IMR-90 (cell line): ENCODE data around the gene NUDT1. TPM values are rescaled to one million over a fixed set of nuclear protein-coding genes. Genes with fewer than 3 reads are reported as not detected.

Source experiments
- ATAC-seq: fragments of 200-7000 bp; cut with Tn5 transposase; 2 replicates; pipeline ENCODE4 v1.9.1; 2020; ENCODE audit warnings: low read depth, mild to moderate bottlenecking, moderate library complexity
- BruUV-seq: library from RNA; stranded (reverse); fragments of 400-500 nt; replicated peaks from 2 replicates; lab custom pipeline; 2021; lab: Mats Ljungman, UMichigan
- CTCF ChIA-PET: fragments of 300-600 bp; formaldehyde crosslinking; extraction: SDS; loops from one replicate; lab custom pipeline; 2021; ENCODE audit warnings: antibody characterized with exemption; lab: Yijun Ruan, JAX
- POLR2A ChIA-PET: fragments of 300-600 bp; sonication (Branson Sonifier 250); formaldehyde crosslinking; loops from one replicate; lab custom pipeline; 2022; ENCODE audit warnings: antibody characterized with exemption; ENCODE audit not compliant: unreplicated experiment; lab: Charles Lee
- DNase-seq: peaks from one replicate; pipeline ENCODE4 v3.0.0; 2013
- H2AFZ ChIP-seq: replicated peaks from 2 replicates; pipeline ENCODE3; 2013; ENCODE audit warnings: low read length, mild to moderate bottlenecking; ENCODE audit not compliant: poor library complexity
- H2AK5ac ChIP-seq: 2 replicates; pipeline ENCODE4 v1.6.1; 2013; ENCODE audit warnings: low read depth, low read length, inconsistent platforms
- H2AK9ac ChIP-seq: replicated peaks from 2 replicates; pipeline ENCODE3; 2013; ENCODE audit warnings: mild to moderate bottlenecking, low read depth, low read length, moderate library complexity; ENCODE audit not compliant: poor library complexity
- H2BK120ac ChIP-seq: 2 replicates; pipeline ENCODE4 v1.6.1; 2013; ENCODE audit warnings: low read depth, low read length, inconsistent platforms
- H2BK15ac ChIP-seq: 3 replicates; pipeline ENCODE4 v1.6.1; 2013; ENCODE audit warnings: low read depth, low read length, inconsistent platforms
- H2BK20ac ChIP-seq: 2 replicates; pipeline ENCODE4 v1.6.1; 2013; ENCODE audit warnings: low read depth, mild to moderate bottlenecking, inconsistent platforms, low read length, moderate library complexity
- H2BK5ac ChIP-seq: 2 replicates; pipeline ENCODE4 v1.6.1; 2013; ENCODE audit warnings: mild to moderate bottlenecking, low read depth, low read length, inconsistent platforms; ENCODE audit not compliant: poor library complexity, severe bottlenecking
- H3K14ac ChIP-seq: replicated peaks from 2 replicates; pipeline ENCODE4 v1.6.1; 2013; ENCODE audit warnings: low read depth, low read length, inconsistent platforms
- H3K18ac ChIP-seq: 2 replicates; pipeline ENCODE4 v1.6.1; 2013; ENCODE audit warnings: low read depth, low read length, control low read depth
- H3K23ac ChIP-seq: 2 replicates; pipeline ENCODE4 v1.6.1; 2013; ENCODE audit warnings: low read depth, low read length, inconsistent platforms
- H3K27ac ChIP-seq: 2 replicates; pipeline ENCODE4 v1.5.1; 2013; ENCODE audit warnings: mild to moderate bottlenecking, control low read depth, low read length; ENCODE audit not compliant: insufficient read depth
- H3K27me3 ChIP-seq: 2 replicates; pipeline ENCODE4 v1.6.1; 2013; ENCODE audit warnings: low read length; ENCODE audit not compliant: control insufficient read depth, insufficient read depth
- H3K36me3 ChIP-seq: 2 replicates; pipeline ENCODE4 v1.6.1; 2013; ENCODE audit warnings: low read length, mixed read lengths; ENCODE audit not compliant: control insufficient read depth, insufficient read depth
- H3K4ac ChIP-seq: 2 replicates; pipeline ENCODE4 v1.6.1; 2013; ENCODE audit warnings: low read depth, low read length, inconsistent platforms
- H3K4me1 ChIP-seq: 2 replicates; pipeline ENCODE4 v1.6.1; 2013; ENCODE audit warnings: low read length, mixed read lengths; ENCODE audit not compliant: control insufficient read depth, insufficient read depth
- H3K4me2 ChIP-seq: 2 replicates; pipeline ENCODE4 v1.6.1; 2013; ENCODE audit warnings: low read depth, mild to moderate bottlenecking, control low read depth, low read length, moderate library complexity
- H3K4me3 ChIP-seq: 2 replicates; pipeline ENCODE4 v1.5.1; 2013; ENCODE audit warnings: low read depth, mild to moderate bottlenecking, control low read depth, low read length, moderate library complexity; ENCODE audit not compliant: insufficient read depth
- H3K56ac ChIP-seq: 2 replicates; pipeline ENCODE4 v1.6.1; 2013; ENCODE audit warnings: low read length, inconsistent platforms; ENCODE audit not compliant: insufficient read depth; ENCODE audit errors: extremely low read depth
- H3K79me1 ChIP-seq, 2 experiments: 2 replicates each; pipeline ENCODE4 v1.6.1; 2013; ENCODE audit warnings: low read length in 2 of 2, inconsistent platforms in 1 of 2, low read depth in 1 of 2
- H3K9ac ChIP-seq: 2 replicates; pipeline ENCODE4 v1.6.1; 2013; ENCODE audit warnings: low read depth, low read length, control low read depth
- H3K9me1 ChIP-seq: 2 replicates; pipeline ENCODE4 v1.6.1; 2013; ENCODE audit warnings: low read length, inconsistent platforms; ENCODE audit not compliant: insufficient read depth
- H3K9me3 ChIP-seq: 2 replicates; pipeline ENCODE4 v1.6.1; 2013; ENCODE audit warnings: low read length; ENCODE audit not compliant: control insufficient read depth, insufficient read depth
- H4K20me1 ChIP-seq: 2 replicates; pipeline ENCODE4 v1.6.1; 2013; ENCODE audit warnings: low read length, inconsistent platforms; ENCODE audit not compliant: insufficient read depth
- H4K5ac ChIP-seq: 2 replicates; pipeline ENCODE4 v1.6.1; 2013; ENCODE audit warnings: mild to moderate bottlenecking, low read depth, low read length, control low read depth
- H4K8ac ChIP-seq, 2 experiments: 2 replicates each; pipeline ENCODE4 v1.6.1; 2013; ENCODE audit warnings: low read depth in 2 of 2, low read length in 2 of 2, control low read depth in 1 of 2, inconsistent platforms in 1 of 2
- H4K91ac ChIP-seq: 2 replicates; pipeline ENCODE4 v1.6.1; 2013; ENCODE audit warnings: low read depth, low read length, inconsistent platforms; ENCODE audit not compliant: insufficient read depth
- CEBPB ChIP-seq: IDR thresholded peaks from 2 replicates; pipeline ENCODE4 v1.6.1; 2012; ENCODE audit warnings: low read depth, low read length, improper control_type of control experiment
- CTCF ChIP-seq: conservative IDR thresholded peaks from 2 replicates; pipeline ENCODE4 v1.5.1; 2012; ENCODE audit warnings: mild to moderate bottlenecking, low read depth, low read length, improper control_type of control experiment
- FOS ChIP-seq: fragments of 150-350 bp; IDR thresholded peaks from 2 replicates; pipeline ENCODE4 v1.6.1; 2016; ENCODE audit warnings: low read depth, low read length
- MAFK ChIP-seq: IDR thresholded peaks from 2 replicates; pipeline ENCODE4 v1.6.1; 2012; ENCODE audit warnings: low read depth, low read length, improper control_type of control experiment
- MXI1 ChIP-seq: IDR thresholded peaks from 2 replicates; pipeline ENCODE4 v1.6.1; 2012; ENCODE audit warnings: low read depth, mild to moderate bottlenecking, low read length, moderate library complexity, borderline replicate concordance
- NFE2L2 ChIP-seq: fragments of 150-350 bp; IDR thresholded peaks from 2 replicates; pipeline ENCODE4 v1.6.1; 2016; ENCODE audit warnings: low read depth, mild to moderate bottlenecking, low read length
- RCOR1 ChIP-seq: IDR thresholded peaks from 2 replicates; pipeline ENCODE4 v1.6.1; 2012; ENCODE audit warnings: mild to moderate bottlenecking, low read length, improper control_type of control experiment; ENCODE audit not compliant: insufficient replicate concordance
- RFX5 ChIP-seq: IDR thresholded peaks from 2 replicates; pipeline ENCODE4 v1.8.0; 2012; ENCODE audit warnings: low read depth, mild to moderate bottlenecking, low read length, moderate library complexity
- SMC3 ChIP-seq: fragments of 150-350 bp; IDR thresholded peaks from 2 replicates; pipeline ENCODE4 v1.6.1; 2016; ENCODE audit warnings: low read depth, mild to moderate bottlenecking, antibody characterized with exemption, low read length, moderate library complexity
- WGBS, 2 experiments: methylation state at CpG; one replicate each; pipeline versions ENCODE4 v1.1.5 to v1.1.7; 2013; ENCODE audit warnings: missing lambda C conversion rate in 2 of 2; ENCODE audit not compliant: insufficient read length in 1 of 2; ENCODE audit errors: extremely low coverage in 2 of 2; 5-methylcytosine and 5-hydroxymethylcytosine counted together
- dilution Hi-C: fragments of 300-500 bp; cut with HindIII; formaldehyde crosslinking; loops from one replicate; pipeline ENCODE4 v1.14.3; 2018; ENCODE audit warnings: low sequenced_read_pairs; ENCODE audit not compliant: unreplicated experiment
- in situ Hi-C: fragments of 300-500 bp; cut with MboI; formaldehyde crosslinking; loops from 3 replicates; pipeline ENCODE4 v1.14.3; 2019; ENCODE audit warnings: low sequenced_read_pairs, inconsistent platforms, mixed read lengths
- intact Hi-C: fragments of 100-400 bp; cut with micrococcal nuclease; formaldehyde crosslinking; loops from 2 replicates; pipeline ENCODE4 v1.10.0; 2022
- polyA plus RNA-seq, 3 experiments: library from polyadenylated mRNA; depleted of rRNA; stranded (reverse); fragments of >200 nt; gene quantifications; 2 replicates each; pipeline ENCODE4 v1.2.3, GENCODE V29; 2012; ENCODE audit warnings: low replicate concordance in 1 of 3
- total RNA-seq: library from RNA; depleted of rRNA; stranded (reverse); fragments of >200 nt; gene quantifications from 2 replicates; pipeline ENCODE4 v1.2.3, GENCODE V29; 2012
- TF ChIP-seq, protein P1 (sequence below): fragments of 150-350 bp; IDR thresholded peaks from 2 replicates; pipeline ENCODE4 v1.6.1; 2017; ENCODE audit warnings: mild to moderate bottlenecking, antibody characterized with exemption, low read length, low read depth
- TF ChIP-seq, protein P2 (sequence below): fragments of 150-350 bp; IDR thresholded peaks from 2 replicates; pipeline ENCODE4 v1.6.1; 2016; ENCODE audit warnings: low read depth, mild to moderate bottlenecking, low read length, moderate library complexity, borderline replicate concordance

The NUDT1 gene
- total and polyA plus RNA-seq, 2 of the 4 experiments (the other 2 are of a cell fraction): 33.4 to 49.1 TPM

GRCh38 chr7:2220506-2220905 lies 21.5 kb upstream of the NUDT1 start:
- Histone ChIP-seq H3K9me1 (no peaks in the 10 kb centered on the region; the same call in 1 of the 2 replicates), H3K36me3 (peaks cover 61% of the 10 kb centered on the region), H4K91ac (no peak overlapping the region), H3K27ac (no peak overlapping the region), H3K56ac (no peak overlapping the region), H2BK5ac (no peak overlapping the region), H3K14ac (no peak overlapping the region), H3K4me3 (no peak overlapping the region), H3K4ac (no peak overlapping the region), H3K9me3 (no peaks in the 10 kb centered on the region), H3K18ac (no peak overlapping the region), H2BK15ac (no peak overlapping the region), H2BK20ac (no peak overlapping the region), H2AK9ac (peak overlapping the region; percentile 61), H2AFZ (no peak overlapping the region), H3K4me1 (no peaks in the 10 kb centered on the region), H4K8ac (no peak overlapping the region), H4K5ac (no peak overlapping the region), H3K79me1 (peaks cover 8 to 13% of the 10 kb centered on the region in 2 experiments; a peak in 3 of 4 replicates), H3K9ac (no peak overlapping the region), H2BK120ac (no peak overlapping the region), H3K4me2 (no peak overlapping the region), H3K23ac (no peak overlapping the region), H4K20me1 (peaks cover 3% of the 10 kb centered on the region), H2AK5ac (no peak overlapping the region), H3K27me3 (no peaks in the 10 kb centered on the region)
- in situ Hi-C loops (no loop called here), intact Hi-C loops (no loop called here), dilution Hi-C loops (no loop called here)
- BruUV-seq: no TSS peak
- DNase-seq (no peak), ATAC-seq (no peak)
- POLR2A ChIA-PET: no interaction called here
- CTCF ChIA-PET: no interaction called here
- TF ChIP-seq NFE2L2 (no peak), RFX5 (no peak), MAFK (no peak), CTCF (no peak), CEBPB (no peak), SMC3 (no peak), RCOR1 (no peak), MXI1 (no peak), FOS (no peak)
- TF ChIP-seq, protein P1, sequence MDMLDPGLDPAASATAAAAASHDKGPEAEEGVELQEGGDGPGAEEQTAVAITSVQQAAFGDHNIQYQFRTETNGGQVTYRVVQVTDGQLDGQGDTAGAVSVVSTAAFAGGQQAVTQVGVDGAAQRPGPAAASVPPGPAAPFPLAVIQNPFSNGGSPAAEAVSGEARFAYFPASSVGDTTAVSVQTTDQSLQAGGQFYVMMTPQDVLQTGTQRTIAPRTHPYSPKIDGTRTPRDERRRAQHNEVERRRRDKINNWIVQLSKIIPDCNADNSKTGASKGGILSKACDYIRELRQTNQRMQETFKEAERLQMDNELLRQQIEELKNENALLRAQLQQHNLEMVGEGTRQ: no peak
- TF ChIP-seq, protein P2, sequence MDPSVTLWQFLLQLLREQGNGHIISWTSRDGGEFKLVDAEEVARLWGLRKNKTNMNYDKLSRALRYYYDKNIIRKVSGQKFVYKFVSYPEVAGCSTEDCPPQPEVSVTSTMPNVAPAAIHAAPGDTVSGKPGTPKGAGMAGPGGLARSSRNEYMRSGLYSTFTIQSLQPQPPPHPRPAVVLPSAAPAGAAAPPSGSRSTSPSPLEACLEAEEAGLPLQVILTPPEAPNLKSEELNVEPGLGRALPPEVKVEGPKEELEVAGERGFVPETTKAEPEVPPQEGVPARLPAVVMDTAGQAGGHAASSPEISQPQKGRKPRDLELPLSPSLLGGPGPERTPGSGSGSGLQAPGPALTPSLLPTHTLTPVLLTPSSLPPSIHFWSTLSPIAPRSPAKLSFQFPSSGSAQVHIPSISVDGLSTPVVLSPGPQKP: no peak
- WGBS, 2 experiments: 100% methylated on average over 7 of the region's 16 CpGs; no CpG with 5 or more reads in 1 of the 2 experiments
